EL (cell line): Measurements from ENCODE around the gene IL1RAPL1.
"Not testable (repeated sequence)": the region's sequence is repeated elsewhere in the genome, so short reads cannot be mapped to it uniquely, and the experiment has no call there.

ENCODE experiments used
- DNase-seq: peaks from one replicate; pipeline ENCODE4 v3.0.0-alpha.2; 2016

IL1RAPL1 gene

GRCh38 chrX:28997706-28998463, 410.6 kb downstream of the IL1RAPL1 start:
- no peak for DNase-seq

GRCh38 chrX:28998609-28999135, 411.4 kb downstream of the IL1RAPL1 start:
- DNase-seq, result no peak

- no peak for DNase-seq
These were observed 425.6 kb downstream of the IL1RAPL1 start for GRCh38 chrX:29012867-29013266.

- DNase-seq, result no peak
These were observed 436.0 kb downstream of the IL1RAPL1 start for GRCh38 chrX:29023207-29023606.

- DNase-seq, result no peak
These were observed 437.6 kb downstream of the IL1RAPL1 start for GRCh38 chrX:29024871-29025270.

- no peak for DNase-seq
These were observed 452.3 kb downstream of the IL1RAPL1 start for GRCh38 chrX:29039501-29039900.

GRCh38 chrX:29040160-29040559, 452.9 kb downstream of the IL1RAPL1 start:
- no peak for DNase-seq

GRCh38 chrX:29042341-29042740, 455.1 kb downstream of the IL1RAPL1 start:
- DNase-seq, result no peak

- no peak for DNase-seq
These were observed 456.5 kb downstream of the IL1RAPL1 start for GRCh38 chrX:29043746-29044145.

- no peak for DNase-seq
These were observed 457.4 kb downstream of the IL1RAPL1 start for GRCh38 chrX:29044423-29045184.

- DNase-seq, result no peak
These were observed 478.2 kb downstream of the IL1RAPL1 start for GRCh38 chrX:29065477-29065876.

- no peak for DNase-seq
These were observed 479.3 kb downstream of the IL1RAPL1 start for GRCh38 chrX:29066516-29066915.

GRCh38 chrX:29067351-29067750, 480.1 kb downstream of the IL1RAPL1 start:
- no peak for DNase-seq

- peak; percentile 0 for DNase-seq
These were observed 484.5 kb downstream of the IL1RAPL1 start for GRCh38 chrX:29071525-29072320.

GRCh38 chrX:29082558-29082957, 495.3 kb downstream of the IL1RAPL1 start:
- DNase-seq, result no peak

GRCh38 chrX:29083823-29084222, 496.6 kb downstream of the IL1RAPL1 start:
- DNase-seq, result no peak

- no peak for DNase-seq
These were observed 503.6 kb downstream of the IL1RAPL1 start for GRCh38 chrX:29090811-29091210.

GRCh38 chrX:29107231-29107630, 520.0 kb downstream of the IL1RAPL1 start:
- no peak for DNase-seq

GRCh38 chrX:29110041-29110440, 522.8 kb downstream of the IL1RAPL1 start:
- no peak for DNase-seq

GRCh38 chrX:29113221-29113620, 526.0 kb downstream of the IL1RAPL1 start:
- no peak for DNase-seq

- DNase-seq, result not testable (repeated sequence)
These were observed 535.6 kb downstream of the IL1RAPL1 start for GRCh38 chrX:29122817-29123216.

- DNase-seq, result no peak
These were observed 543.7 kb downstream of the IL1RAPL1 start for GRCh38 chrX:29130905-29131304.

- DNase-seq, result no peak
These were observed 549.7 kb downstream of the IL1RAPL1 start for GRCh38 chrX:29136904-29137303.
